ENCODE results near the gene SIL1. TPM values are rescaled to one million over a fixed set of nuclear protein-coding genes. Genes with fewer than 3 reads are reported as not detected.

SIL1 gene
- polyA plus RNA-seq, 1 experiment, result 64.6 TPM

- Histone ChIP-seq H3K9me3 (ENCODE audit: control insufficient read depth, insufficient read depth, low read length) (no peaks in the 10 kb centered on the region), H3K4me3 (ENCODE audit: low read depth, low read length) (no peak overlapping the region; the same call in 1 of the 2 replicates), H3K27ac (ENCODE audit: low read depth, low read length) (peak overlapping the region; percentile 59), H3K27me3 (ENCODE audit: control insufficient read depth, insufficient read depth, low read length) (no peaks in the 10 kb centered on the region)
- peak; percentile 74 for DNase-seq (ENCODE audit: low read depth, low spot score)
- ChIA-PET POLR2A (interaction anchor here (0.8 kb wide), 1 partner anchor 95 kb away, joined by 3 read pairs; no protein-coding TSS in a partner anchor), CTCF (no interaction called here)
- no peak for TF ChIP-seq CTCF (IDR thresholded peaks at IDR 0.05; ENCODE audit: low read depth, low read length)
Measured at GRCh38 chr5:139104577-139105276, 93.4 kb downstream of the SIL1 start.

- POLR2A ChIA-PET, result no interaction called here
- CTCF ChIA-PET, result no interaction called here
- H3K27ac ChIP-seq (ENCODE audit: low read depth, low read length), result no peak overlapping the region
- no peak for TF ChIP-seq CTCF (IDR thresholded peaks at IDR 0.05; ENCODE audit: low read depth, low read length)
- H3K27me3 ChIP-seq (ENCODE audit: control insufficient read depth, insufficient read depth, low read length), result no peaks in the 10 kb centered on the region
- no peaks in the 10 kb centered on the region for H3K9me3 ChIP-seq (ENCODE audit: control insufficient read depth, insufficient read depth, low read length)
- DNase-seq (ENCODE audit: low read depth, low spot score), result no peak
- H3K4me3 ChIP-seq (ENCODE audit: low read depth, low read length), result no peak overlapping the region
Measured at GRCh38 chr5:139103762-139104161, 94.4 kb downstream of the SIL1 start.

- POLR2A ChIA-PET, result no interaction called here
- CTCF ChIA-PET, result no interaction called here
Measured at GRCh38 chr5:139100825-139101224, 97.3 kb downstream of the SIL1 start.

GRCh38 chr5:139094154-139095131 is 103.7 kb downstream of the SIL1 start:
- Histone ChIP-seq H3K9me3 (ENCODE audit: control insufficient read depth, insufficient read depth, low read length) (no peaks in the 10 kb centered on the region), H3K4me3 (ENCODE audit: low read depth, low read length) (no peak overlapping the region), H3K27me3 (ENCODE audit: control insufficient read depth, insufficient read depth, low read length) (no peaks in the 10 kb centered on the region), H3K27ac (ENCODE audit: low read depth, low read length) (no peak overlapping the region)
- ChIA-PET CTCF (no interaction called here), POLR2A (no interaction called here)
- DNase-seq (ENCODE audit: low read depth, low spot score), result no peak
- no peak for TF ChIP-seq CTCF (IDR thresholded peaks at IDR 0.05; ENCODE audit: low read depth, low read length)

More at GRCh38 chr5:139100825-139101224, 97.3 kb downstream of the SIL1 start:
- no peak overlapping the region for H3K27ac ChIP-seq (ENCODE audit: low read depth, low read length)
- no peaks in the 10 kb centered on the region for H3K27me3 ChIP-seq (ENCODE audit: control insufficient read depth, insufficient read depth, low read length)
- no peak overlapping the region for H3K4me3 ChIP-seq (ENCODE audit: low read depth, low read length)
- no peak for TF ChIP-seq CTCF (IDR thresholded peaks at IDR 0.05; ENCODE audit: low read depth, low read length)
- H3K9me3 ChIP-seq (ENCODE audit: control insufficient read depth, insufficient read depth, low read length), result no peaks in the 10 kb centered on the region
- DNase-seq (ENCODE audit: low read depth, low spot score), result no peak
